Endothelial cell of umbilical vein (primary cell): ENCODE measurements around the gene OSBPL6.

Experiments
- EZH2 ChIP-seq: IDR thresholded peaks from 2 replicates; pipeline ENCODE4 v1.6.1; 2012; ENCODE audit warnings: borderline replicate concordance, low read depth, mild to moderate bottlenecking, moderate library complexity, low read length, inconsistent platforms; ENCODE audit not compliant: severe bottlenecking
- GATA2 ChIP-seq: IDR thresholded peaks from 2 replicates; pipeline ENCODE4 v1.7.0; 2011; ENCODE audit warnings: low read depth, mild to moderate bottlenecking, moderate library complexity, mixed read lengths, low read length; ENCODE audit not compliant: insufficient read length, insufficient read depth
- POLR2AphosphoS5 ChIP-seq: IDR thresholded peaks from 2 replicates; pipeline ENCODE4 v1.6.1; 2012; ENCODE audit warnings: low read depth, mild to moderate bottlenecking, control low read depth, low read length, moderate library complexity; ENCODE audit not compliant: insufficient read depth
- TF ChIP-seq, protein P1 (sequence below), 2 donors: IDR thresholded peaks; 1 replicate in 1 of 2; 2 replicates in 1 of 2; pipeline ENCODE4 v1.5.1; 2011; ENCODE audit warnings: low read length in 2 of 2, mild to moderate bottlenecking in 2 of 2, moderate library complexity in 2 of 2, control low read depth in 1 of 2, inconsistent platforms in 1 of 2, low read depth in 1 of 2; ENCODE audit not compliant: insufficient read depth in 1 of 2; ENCODE audit errors: extremely low read depth in 1 of 2

DNA sequence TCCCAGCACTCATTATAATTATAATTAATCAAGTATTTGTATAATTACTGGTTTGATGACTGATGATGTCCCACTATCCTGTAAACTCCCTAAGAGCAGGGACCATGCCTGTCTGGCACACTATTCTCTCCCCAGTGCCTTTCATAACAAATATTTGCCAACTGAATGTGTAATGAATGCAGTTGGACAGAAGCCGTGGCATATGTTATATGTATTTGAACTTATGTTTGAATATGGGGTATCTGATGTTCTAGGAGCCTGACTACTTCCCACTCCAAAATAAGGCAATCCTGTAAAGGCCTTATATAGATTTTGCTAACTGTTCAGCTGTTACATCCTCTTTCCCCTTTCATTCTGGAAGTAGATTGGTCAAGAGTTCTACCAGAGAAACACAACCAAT lies 19.7 kb downstream of the OSBPL6 start:
- TF ChIP-seq, protein P1, sequence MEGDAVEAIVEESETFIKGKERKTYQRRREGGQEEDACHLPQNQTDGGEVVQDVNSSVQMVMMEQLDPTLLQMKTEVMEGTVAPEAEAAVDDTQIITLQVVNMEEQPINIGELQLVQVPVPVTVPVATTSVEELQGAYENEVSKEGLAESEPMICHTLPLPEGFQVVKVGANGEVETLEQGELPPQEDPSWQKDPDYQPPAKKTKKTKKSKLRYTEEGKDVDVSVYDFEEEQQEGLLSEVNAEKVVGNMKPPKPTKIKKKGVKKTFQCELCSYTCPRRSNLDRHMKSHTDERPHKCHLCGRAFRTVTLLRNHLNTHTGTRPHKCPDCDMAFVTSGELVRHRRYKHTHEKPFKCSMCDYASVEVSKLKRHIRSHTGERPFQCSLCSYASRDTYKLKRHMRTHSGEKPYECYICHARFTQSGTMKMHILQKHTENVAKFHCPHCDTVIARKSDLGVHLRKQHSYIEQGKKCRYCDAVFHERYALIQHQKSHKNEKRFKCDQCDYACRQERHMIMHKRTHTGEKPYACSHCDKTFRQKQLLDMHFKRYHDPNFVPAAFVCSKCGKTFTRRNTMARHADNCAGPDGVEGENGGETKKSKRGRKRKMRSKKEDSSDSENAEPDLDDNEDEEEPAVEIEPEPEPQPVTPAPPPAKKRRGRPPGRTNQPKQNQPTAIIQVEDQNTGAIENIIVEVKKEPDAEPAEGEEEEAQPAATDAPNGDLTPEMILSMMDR (IDR thresholded peaks at IDR 0.05; ENCODE audit: extremely low read depth in 1 of 2, insufficient read depth in 1 of 2, low read depth in 1 of 2, low read length in 2 of 2): no peak
- TF ChIP-seq GATA2: no peak
- no peak for TF ChIP-seq POLR2AphosphoS5
- TF ChIP-seq EZH2: no peak
